ENCODE data around the gene ATP2B2. TPM values are rescaled to one million over a fixed set of nuclear protein-coding genes. Genes with fewer than 3 reads are reported as not detected.

ATP2B2 gene
- total and polyA plus RNA-seq, 9 of the 15 experiments (the other 6 are each of a cell fraction or from before 2014, with no cell fraction given), result 0.06 TPM; not detected in 8

DNA sequence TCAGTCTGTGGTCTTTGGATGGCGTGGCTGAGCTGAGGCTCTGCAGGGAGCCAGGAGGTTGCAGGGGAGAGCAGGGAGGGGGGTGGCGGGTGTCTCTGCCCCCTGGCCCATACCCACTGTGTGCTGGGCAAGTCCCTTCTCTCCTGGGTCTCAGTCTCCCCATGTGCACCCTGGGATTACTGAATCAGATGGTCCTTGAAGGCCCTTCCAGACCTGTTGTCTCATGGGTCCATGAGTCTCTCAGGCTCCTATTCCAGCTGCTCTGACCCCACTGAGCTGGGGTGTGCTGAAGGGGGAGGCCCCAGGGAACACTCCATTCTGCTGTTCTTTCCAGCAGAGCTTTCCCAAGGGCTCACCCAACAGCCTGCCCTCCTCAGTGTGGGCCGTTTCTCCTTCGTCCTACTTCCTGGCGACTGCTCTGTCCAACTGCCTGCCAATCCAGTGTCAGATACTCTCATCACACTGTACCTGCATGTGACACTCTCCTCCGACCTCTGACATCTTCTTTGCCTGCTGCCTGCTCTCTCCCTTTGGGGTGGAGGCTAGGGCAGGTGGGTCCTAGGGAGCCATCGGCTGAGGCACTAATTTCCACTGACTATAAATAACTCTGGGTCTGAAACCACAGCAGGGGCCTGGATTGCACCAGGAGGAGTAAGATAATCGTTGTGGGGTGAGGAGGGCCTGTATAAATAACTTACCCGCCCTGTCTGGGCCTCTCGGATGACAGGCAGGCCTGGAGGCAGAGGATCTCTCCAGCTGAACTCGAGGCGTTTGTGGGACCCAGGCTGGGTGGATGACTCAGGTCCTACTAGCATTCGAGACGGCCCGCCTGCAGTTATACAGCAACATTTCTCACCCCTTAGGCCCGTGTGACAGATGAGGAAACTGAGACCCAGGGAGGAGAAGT, 67.1 kb downstream of the ATP2B2 start (continued):
- TF ChIP-seq, protein P1, sequence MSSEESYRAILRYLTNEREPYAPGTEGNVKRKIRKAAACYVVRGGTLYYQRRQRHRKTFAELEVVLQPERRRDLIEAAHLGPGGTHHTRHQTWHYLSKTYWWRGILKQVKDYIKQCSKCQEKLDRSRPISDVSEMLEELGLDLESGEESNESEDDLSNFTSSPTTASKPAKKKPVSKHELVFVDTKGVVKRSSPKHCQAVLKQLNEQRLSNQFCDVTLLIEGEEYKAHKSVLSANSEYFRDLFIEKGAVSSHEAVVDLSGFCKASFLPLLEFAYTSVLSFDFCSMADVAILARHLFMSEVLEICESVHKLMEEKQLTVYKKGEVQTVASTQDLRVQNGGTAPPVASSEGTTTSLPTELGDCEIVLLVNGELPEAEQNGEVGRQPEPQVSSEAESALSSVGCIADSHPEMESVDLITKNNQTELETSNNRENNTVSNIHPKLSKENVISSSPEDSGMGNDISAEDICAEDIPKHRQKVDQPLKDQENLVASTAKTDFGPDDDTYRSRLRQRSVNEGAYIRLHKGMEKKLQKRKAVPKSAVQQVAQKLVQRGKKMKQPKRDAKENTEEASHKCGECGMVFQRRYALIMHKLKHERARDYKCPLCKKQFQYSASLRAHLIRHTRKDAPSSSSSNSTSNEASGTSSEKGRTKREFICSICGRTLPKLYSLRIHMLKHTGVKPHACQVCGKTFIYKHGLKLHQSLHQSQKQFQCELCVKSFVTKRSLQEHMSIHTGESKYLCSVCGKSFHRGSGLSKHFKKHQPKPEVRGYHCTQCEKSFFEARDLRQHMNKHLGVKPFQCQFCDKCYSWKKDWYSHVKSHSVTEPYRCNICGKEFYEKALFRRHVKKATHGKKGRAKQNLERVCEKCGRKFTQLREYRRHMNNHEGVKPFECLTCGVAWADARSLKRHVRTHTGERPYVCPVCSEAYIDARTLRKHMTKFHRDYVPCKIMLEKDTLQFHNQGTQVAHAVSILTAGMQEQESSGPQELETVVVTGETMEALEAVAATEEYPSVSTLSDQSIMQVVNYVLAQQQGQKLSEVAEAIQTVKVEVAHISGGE (CRISPR knock-in tag; IDR thresholded peaks at IDR 0.05), result no peak
- no peak for TF ChIP-seq NR2C1 (IDR thresholded peaks at IDR 0.05)
- TF ChIP-seq NR2C1 (tag; IDR thresholded peaks at IDR 0.05), result no peak
- no peak for TF ChIP-seq ZNF143 (CRISPR knock-in tag; IDR thresholded peaks at IDR 0.05)
- no peak for TF ChIP-seq RBM39 (optimal IDR thresholded peaks at IDR 0.05; ENCODE audit: low read depth, low read length)
- TF ChIP-seq ZNF140 (CRISPR knock-in tag; IDR thresholded peaks at IDR 0.05), result no peak
- TF ChIP-seq ESRRA (IDR thresholded peaks at IDR 0.05; ENCODE audit: borderline replicate concordance, low read depth), result no peak
- TF ChIP-seq MEF2A (IDR thresholded peaks at IDR 0.05; ENCODE audit: control insufficient read depth, low read depth, low read length), result peak; percentile 88
- no peak for TF ChIP-seq POLR2A (conservative IDR thresholded peaks at IDR 0.05)
- TF ChIP-seq NFE2 (IDR thresholded peaks at IDR 0.05; ENCODE audit: low read depth), result peak; percentile 25; the same call in 1 of the 2 replicates
- TF ChIP-seq ZFP36 (IDR thresholded peaks at IDR 0.05; ENCODE audit: low read depth, low read length, partially characterized antibody), result no peak
- TF ChIP-seq, protein P2, sequence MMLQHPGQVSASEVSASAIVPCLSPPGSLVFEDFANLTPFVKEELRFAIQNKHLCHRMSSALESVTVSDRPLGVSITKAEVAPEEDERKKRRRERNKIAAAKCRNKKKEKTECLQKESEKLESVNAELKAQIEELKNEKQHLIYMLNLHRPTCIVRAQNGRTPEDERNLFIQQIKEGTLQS (IDR thresholded peaks at IDR 0.05), result no peak
- TF ChIP-seq, protein P2 (CRISPR knock-in tag; conservative IDR thresholded peaks at IDR 0.05), result no peak
- no peak for TF ChIP-seq CTBP1 (IDR thresholded peaks at IDR 0.05; ENCODE audit: borderline replicate concordance)
- no peak for TF ChIP-seq C11orf30 (IDR thresholded peaks at IDR 0.05; ENCODE audit: low read depth)
- TF ChIP-seq, protein P3, sequence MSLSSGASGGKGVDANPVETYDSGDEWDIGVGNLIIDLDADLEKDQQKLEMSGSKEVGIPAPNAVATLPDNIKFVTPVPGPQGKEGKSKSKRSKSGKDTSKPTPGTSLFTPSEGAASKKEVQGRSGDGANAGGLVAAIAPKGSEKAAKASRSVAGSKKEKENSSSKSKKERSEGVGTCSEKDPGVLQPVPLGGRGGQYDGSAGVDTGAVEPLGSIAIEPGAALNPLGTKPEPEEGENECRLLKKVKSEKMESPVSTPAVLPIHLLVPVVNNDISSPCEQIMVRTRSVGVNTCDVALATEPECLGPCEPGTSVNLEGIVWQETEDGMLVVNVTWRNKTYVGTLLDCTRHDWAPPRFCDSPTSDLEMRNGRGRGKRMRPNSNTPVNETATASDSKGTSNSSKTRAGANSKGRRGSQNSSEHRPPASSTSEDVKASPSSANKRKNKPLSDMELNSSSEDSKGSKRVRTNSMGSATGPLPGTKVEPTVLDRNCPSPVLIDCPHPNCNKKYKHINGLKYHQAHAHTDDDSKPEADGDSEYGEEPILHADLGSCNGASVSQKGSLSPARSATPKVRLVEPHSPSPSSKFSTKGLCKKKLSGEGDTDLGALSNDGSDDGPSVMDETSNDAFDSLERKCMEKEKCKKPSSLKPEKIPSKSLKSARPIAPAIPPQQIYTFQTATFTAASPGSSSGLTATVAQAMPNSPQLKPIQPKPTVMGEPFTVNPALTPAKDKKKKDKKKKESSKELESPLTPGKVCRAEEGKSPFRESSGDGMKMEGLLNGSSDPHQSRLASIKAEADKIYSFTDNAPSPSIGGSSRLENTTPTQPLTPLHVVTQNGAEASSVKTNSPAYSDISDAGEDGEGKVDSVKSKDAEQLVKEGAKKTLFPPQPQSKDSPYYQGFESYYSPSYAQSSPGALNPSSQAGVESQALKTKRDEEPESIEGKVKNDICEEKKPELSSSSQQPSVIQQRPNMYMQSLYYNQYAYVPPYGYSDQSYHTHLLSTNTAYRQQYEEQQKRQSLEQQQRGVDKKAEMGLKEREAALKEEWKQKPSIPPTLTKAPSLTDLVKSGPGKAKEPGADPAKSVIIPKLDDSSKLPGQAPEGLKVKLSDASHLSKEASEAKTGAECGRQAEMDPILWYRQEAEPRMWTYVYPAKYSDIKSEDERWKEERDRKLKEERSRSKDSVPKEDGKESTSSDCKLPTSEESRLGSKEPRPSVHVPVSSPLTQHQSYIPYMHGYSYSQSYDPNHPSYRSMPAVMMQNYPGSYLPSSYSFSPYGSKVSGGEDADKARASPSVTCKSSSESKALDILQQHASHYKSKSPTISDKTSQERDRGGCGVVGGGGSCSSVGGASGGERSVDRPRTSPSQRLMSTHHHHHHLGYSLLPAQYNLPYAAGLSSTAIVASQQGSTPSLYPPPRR (CRISPR knock-in tag; IDR thresholded peaks at IDR 0.05; ENCODE audit: borderline replicate concordance), result peak; percentile 58; the same call in 1 of the 2 replicates
- no peak for TF ChIP-seq SRSF1 (IDR thresholded peaks at IDR 0.05; ENCODE audit: low read depth, low read length)
- TF ChIP-seq KAT8 (IDR thresholded peaks at IDR 0.05; ENCODE audit: low read depth), result no peak
